CD4-positive, alpha-beta T cell (primary cell): ENCODE data around the gene GUSB. TPM values are rescaled to one million over a fixed set of nuclear protein-coding genes. Genes with fewer than 3 reads are reported as not detected.

Experiments used
- ATAC-seq: fragments of 200-7000 bp; cut with Tn5 transposase; one replicate; pipeline ENCODE4 v1.10.0; 2022; ENCODE audit warnings: mild to moderate bottlenecking; ENCODE audit not compliant: poor library complexity
- CTCF ChIA-PET: fragments of 350-600 bp; sonication (Branson Sonifier 250); formaldehyde crosslinking; loops from one replicate; lab custom pipeline; 2021; ENCODE audit warnings: antibody characterized with exemption, inconsistent platforms; lab: Charles Lee
- POLR2A ChIA-PET: fragments of 350-600 bp; sonication (Branson Sonifier 250); formaldehyde crosslinking; loops from one replicate; lab custom pipeline; 2021; ENCODE audit warnings: antibody characterized with exemption, inconsistent platforms; lab: Charles Lee
- DNase-seq, 14 experiments: peaks; one replicate each; pipeline ENCODE4 v3.0.0-alpha.2; 2013 to 2020; ENCODE audit warnings: mixed read lengths in 2 of 14
- H3K27ac ChIP-seq, 2 donors: one replicate each; pipeline versions ENCODE4 v1.5.1 to v1.7.0; 2013; ENCODE audit warnings: low read length in 2 of 2, low read depth in 1 of 2, mild to moderate bottlenecking in 1 of 2
- H3K27me3 ChIP-seq, 2 experiments: 1 replicate in 1 of 2; 2 replicates in 1 of 2; pipeline versions ENCODE4 v1.6.1 to v1.7.0; 2013; ENCODE audit warnings: low read length in 2 of 2, control low read depth in 1 of 2, mild to moderate bottlenecking in 1 of 2, moderate library complexity in 1 of 2; ENCODE audit not compliant: insufficient read depth in 2 of 2, control insufficient read depth in 1 of 2
- H3K36me3 ChIP-seq: one replicate; pipeline ENCODE4 v1.6.1; 2013; ENCODE audit warnings: low read length, control low read depth; ENCODE audit not compliant: insufficient read depth
- H3K4me1 ChIP-seq: one replicate; pipeline ENCODE4 v1.6.1; 2013; ENCODE audit warnings: low read length, control low read depth; ENCODE audit not compliant: insufficient read depth
- H3K4me3 ChIP-seq: one replicate; pipeline ENCODE4 v1.5.1; 2013; ENCODE audit warnings: mild to moderate bottlenecking, low read length, moderate library complexity
- H3K9me3 ChIP-seq, 2 experiments: 1 replicate in 1 of 2; 2 replicates in 1 of 2; pipeline versions ENCODE4 v1.6.1 to v1.7.0; 2013; ENCODE audit warnings: low read length in 2 of 2, mild to moderate bottlenecking in 2 of 2, control low read depth in 1 of 2, moderate library complexity in 1 of 2; ENCODE audit not compliant: control insufficient read depth in 1 of 2, insufficient read depth in 1 of 2
- H3K27ac Mint-ChIP-seq: one replicate; pipeline ENCODE4 v1.8.0; 2020; ENCODE audit warnings: mixed read lengths
- H3K27me3 Mint-ChIP-seq: one replicate; pipeline ENCODE4 v1.8.0; 2021; ENCODE audit warnings: mixed read lengths
- H3K36me3 Mint-ChIP-seq: one replicate; pipeline ENCODE4 v1.8.0; 2021; ENCODE audit warnings: low read depth, mixed read lengths
- H3K4me1 Mint-ChIP-seq: one replicate; pipeline ENCODE4 v1.8.0; 2021; ENCODE audit warnings: low read depth, mixed read lengths
- H3K4me3 Mint-ChIP-seq: one replicate; pipeline ENCODE4 v1.8.0; 2020; ENCODE audit warnings: mild to moderate bottlenecking, mixed read lengths
- H3K9me3 Mint-ChIP-seq: one replicate; pipeline ENCODE4 v1.8.0; 2020; ENCODE audit warnings: mixed read lengths
- intact Hi-C, 2 experiments: fragments of 100-400 bp; cut with DNase I in 1 of 2; cut with micrococcal nuclease in 1 of 2; formaldehyde crosslinking; loops; one replicate each; pipeline versions ENCODE4 v1.15.1 to v1.9.0; 2023 to 2025; cut with DNase I, micrococcal nuclease
- total RNA-seq, 174 experiments: library from RNA in 2 of 174; stranded (reverse) in 2 of 174; gene quantifications; one replicate each; pipeline ENCODE4 v1.2.3 and lab custom pipeline; 2021 to 2026
- TF ChIP-seq, protein P1 (sequence below): fragments of 200-600 bp; IDR thresholded peaks from one replicate; pipeline ENCODE4 v1.8.0; 2022; ENCODE audit warnings: antibody characterized with exemption, mild to moderate bottlenecking

The GUSB gene
- total RNA-seq, 2 experiments from 2014 or later, result 42.9 to 49.7 TPM

DNA sequence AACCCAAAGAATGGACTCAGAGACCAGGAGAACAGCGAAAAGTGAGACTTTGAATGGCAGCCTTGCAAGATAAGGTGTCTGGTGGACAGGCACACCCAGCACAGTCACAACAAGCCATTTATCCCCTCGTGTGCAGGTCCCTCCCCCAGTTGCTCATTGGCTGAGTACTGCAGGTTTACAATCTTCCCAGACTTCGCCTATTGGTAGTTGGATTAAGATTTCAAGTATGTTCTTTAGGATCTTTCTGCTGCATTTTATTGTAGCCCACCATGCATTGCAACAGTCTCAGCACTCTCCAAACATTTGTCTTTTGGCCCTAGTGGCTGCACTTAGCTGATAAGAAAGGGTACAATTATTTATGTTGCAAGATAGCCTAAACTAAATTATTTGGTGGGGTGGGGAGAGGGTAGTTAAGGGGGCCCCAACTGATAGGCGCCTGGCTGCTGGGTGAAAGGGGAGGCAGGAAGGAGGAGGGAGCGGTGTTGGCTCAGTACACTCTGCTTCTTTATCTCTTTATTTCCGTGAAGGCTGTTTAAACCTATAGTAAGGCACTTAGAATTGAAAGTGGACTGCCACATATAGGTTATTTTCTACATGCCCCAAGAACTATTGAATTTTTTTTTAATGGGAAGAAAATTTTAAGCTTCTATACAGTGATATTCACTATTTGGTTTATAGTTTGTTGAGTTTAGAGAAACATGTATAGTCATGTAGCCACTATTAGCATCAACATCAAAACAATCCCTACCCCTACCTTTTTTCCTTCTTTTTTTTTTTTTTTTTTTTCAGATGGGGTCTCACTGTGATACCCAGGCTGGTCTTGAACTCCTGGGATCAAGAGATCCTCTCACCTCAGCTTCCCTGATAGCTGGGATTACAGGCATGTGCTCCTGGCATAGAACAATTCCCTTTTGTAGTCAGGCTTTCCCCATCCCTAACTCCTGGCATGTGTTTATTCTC lies 54.2 kb downstream of the GUSB start:
- H3K36me3 ChIP-seq, result no peaks in the 10 kb centered on the region
- H3K4me3 ChIP-seq, result no peak overlapping the region
- peaks cover 5% of the 10 kb centered on the region for H3K36me3 Mint-ChIP-seq
- H3K27ac Mint-ChIP-seq, result no peak overlapping the region
- H3K27ac ChIP-seq, result no peak overlapping the region
- no peaks in the 10 kb centered on the region for H3K9me3 Mint-ChIP-seq
- TF ChIP-seq, protein P1, sequence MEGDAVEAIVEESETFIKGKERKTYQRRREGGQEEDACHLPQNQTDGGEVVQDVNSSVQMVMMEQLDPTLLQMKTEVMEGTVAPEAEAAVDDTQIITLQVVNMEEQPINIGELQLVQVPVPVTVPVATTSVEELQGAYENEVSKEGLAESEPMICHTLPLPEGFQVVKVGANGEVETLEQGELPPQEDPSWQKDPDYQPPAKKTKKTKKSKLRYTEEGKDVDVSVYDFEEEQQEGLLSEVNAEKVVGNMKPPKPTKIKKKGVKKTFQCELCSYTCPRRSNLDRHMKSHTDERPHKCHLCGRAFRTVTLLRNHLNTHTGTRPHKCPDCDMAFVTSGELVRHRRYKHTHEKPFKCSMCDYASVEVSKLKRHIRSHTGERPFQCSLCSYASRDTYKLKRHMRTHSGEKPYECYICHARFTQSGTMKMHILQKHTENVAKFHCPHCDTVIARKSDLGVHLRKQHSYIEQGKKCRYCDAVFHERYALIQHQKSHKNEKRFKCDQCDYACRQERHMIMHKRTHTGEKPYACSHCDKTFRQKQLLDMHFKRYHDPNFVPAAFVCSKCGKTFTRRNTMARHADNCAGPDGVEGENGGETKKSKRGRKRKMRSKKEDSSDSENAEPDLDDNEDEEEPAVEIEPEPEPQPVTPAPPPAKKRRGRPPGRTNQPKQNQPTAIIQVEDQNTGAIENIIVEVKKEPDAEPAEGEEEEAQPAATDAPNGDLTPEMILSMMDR, result no peak
- H3K27me3 Mint-ChIP-seq, result no peaks in the 10 kb centered on the region
- ATAC-seq (no peak), DNase-seq (no peak)
- CTCF ChIA-PET, result no interaction called here
- no peaks in the 10 kb centered on the region for H3K27me3 ChIP-seq
- POLR2A ChIA-PET, result no interaction called here
- peaks cover 29% of the 10 kb centered on the region for H3K4me1 Mint-ChIP-seq
- no peak overlapping the region for H3K4me3 Mint-ChIP-seq
- no peaks in the 10 kb centered on the region for H3K9me3 ChIP-seq
- intact Hi-C loops, result no loop called here
- no peaks in the 10 kb centered on the region for H3K4me1 ChIP-seq

DNA sequence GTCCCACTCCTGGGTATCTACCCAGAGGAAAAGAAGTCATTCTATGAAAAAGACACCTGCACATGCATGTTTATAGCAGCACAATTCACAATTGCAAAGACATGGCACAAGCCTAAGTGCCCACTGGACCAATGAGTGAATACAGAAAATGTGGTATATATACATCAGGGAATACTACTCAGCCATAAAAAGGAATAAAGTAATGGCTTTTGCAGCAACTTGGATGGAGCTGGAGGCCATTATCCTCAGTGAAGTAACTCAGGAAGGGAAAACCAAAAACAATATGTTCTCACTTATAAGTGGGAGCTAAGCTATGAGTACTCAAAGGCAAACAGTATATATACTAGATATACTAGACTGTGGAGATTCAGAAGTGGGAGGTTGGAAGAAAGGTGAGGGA lies 55.4 kb downstream of the GUSB start:
- Histone ChIP-seq H3K4me1 (no peaks in the 10 kb centered on the region), H3K36me3 (no peaks in the 10 kb centered on the region), H3K4me3 (no peak overlapping the region), H3K27me3 (no peaks in the 10 kb centered on the region), H3K9me3 (no peaks in the 10 kb centered on the region), H3K27ac (no peak overlapping the region)
- intact Hi-C loops, result no loop called here
- TF ChIP-seq, protein P1, result no peak
- Mint-ChIP-seq H3K27ac (no peak overlapping the region), H3K36me3 (no peaks in the 10 kb centered on the region), H3K4me1 (peaks cover 29% of the 10 kb centered on the region), H3K4me3 (no peak overlapping the region), H3K9me3 (no peaks in the 10 kb centered on the region), H3K27me3 (no peaks in the 10 kb centered on the region)
- ATAC-seq (no peak), DNase-seq (no peak)
- ChIA-PET POLR2A (no interaction called here), CTCF (no interaction called here)

DNA sequence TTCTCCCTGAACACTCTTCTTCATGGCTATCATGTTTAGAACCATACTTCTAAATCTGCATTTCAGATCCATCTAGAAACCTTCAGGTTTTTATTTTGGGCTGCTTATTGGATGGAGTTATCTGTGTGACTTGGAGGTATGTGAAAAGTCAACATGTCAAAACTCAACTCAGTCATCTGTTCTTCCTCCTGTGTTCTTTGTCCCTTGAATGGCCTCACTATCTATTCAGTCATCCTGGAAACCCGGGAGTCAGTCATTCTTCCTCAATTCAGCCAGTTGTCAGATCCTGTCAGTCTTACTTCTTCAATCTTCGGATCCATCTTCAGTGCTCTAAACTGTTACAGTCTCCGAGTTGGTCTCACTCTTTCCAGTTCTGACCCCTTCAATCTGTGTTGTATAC lies 57.0 kb downstream of the GUSB start:
- DNase-seq (no peak), ATAC-seq (no peak)
- no peak overlapping the region for H3K27ac ChIP-seq
- no peak overlapping the region for H3K27ac Mint-ChIP-seq
- TF ChIP-seq, protein P1, result no peak
- no peaks in the 10 kb centered on the region for H3K27me3 Mint-ChIP-seq
- H3K36me3 Mint-ChIP-seq, result peaks cover 3% of the 10 kb centered on the region
- intact Hi-C loops, result no loop called here
- no peak overlapping the region for H3K4me3 Mint-ChIP-seq
- no peak overlapping the region for H3K4me3 ChIP-seq
- H3K36me3 ChIP-seq, result no peaks in the 10 kb centered on the region
- ChIA-PET POLR2A (no interaction called here), CTCF (interaction anchor here (1.3 kb wide), 1 partner anchor 10 kb away, joined by 3 read pairs; no protein-coding TSS in a partner anchor)
- no peaks in the 10 kb centered on the region for H3K4me1 ChIP-seq
- H3K27me3 ChIP-seq, result no peaks in the 10 kb centered on the region
- H3K9me3 Mint-ChIP-seq, result no peaks in the 10 kb centered on the region
- no peaks in the 10 kb centered on the region for H3K9me3 ChIP-seq
- peaks cover 15% of the 10 kb centered on the region for H3K4me1 Mint-ChIP-seq
